SKM-1 treated with dmso at 0.1 percent for 144 hours (cell line): ENCODE measurements around the gene KCNQ5.
"Not testable (repeated sequence)": the region's sequence is repeated elsewhere in the genome, so short reads cannot be mapped to it uniquely, and the experiment has no call there.

ENCODE experiments used
- DNase-seq: peaks from one replicate; lab custom pipeline; 2025; ENCODE audit not compliant: unreplicated experiment; lab: John Stamatoyannopoulos, UW

The KCNQ5 gene

DNA sequence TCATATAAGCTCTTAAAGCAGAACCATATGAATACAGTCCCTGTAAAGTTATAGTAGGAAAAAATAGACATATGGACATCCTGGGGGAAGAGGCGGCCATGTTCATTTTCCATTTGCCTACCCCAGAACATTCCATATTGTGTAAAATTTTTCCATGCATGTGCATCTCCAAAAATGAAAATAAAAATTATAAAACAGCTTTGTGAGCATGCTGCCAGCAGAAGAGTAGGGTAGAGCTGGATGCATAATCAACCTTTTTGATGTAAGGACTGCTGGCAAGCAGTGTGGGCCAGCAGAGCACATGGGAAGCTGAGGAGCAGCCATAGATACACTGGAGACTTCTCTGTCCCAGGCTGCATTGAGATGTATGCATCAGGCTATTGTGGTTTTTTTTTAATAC is 271.0 kb downstream of the KCNQ5 start:
- DNase-seq, result no peak

GRCh38 chr6:72894091-72894490 is 272.2 kb downstream of the KCNQ5 start:
- no peak for DNase-seq

DNA sequence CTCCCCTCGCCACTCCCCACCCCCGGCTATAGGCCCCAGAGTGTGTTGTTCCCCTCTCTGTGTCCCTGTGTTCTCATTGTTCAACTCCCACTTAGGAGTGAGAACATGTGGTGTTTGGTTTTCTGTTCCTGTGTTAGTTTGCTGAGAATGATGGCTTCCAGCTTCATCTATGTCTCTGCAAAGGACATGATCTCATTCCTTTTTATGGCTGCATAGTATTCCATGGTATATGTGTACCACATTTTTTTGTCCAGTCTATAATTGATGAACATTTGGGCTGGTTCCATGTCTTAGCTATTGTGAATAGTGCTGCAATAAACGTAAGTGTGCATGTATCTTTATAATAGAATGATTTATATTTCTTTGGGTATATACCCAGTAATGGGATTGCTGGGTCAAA is 276.4 kb downstream of the KCNQ5 start:
- not testable (repeated sequence) for DNase-seq

GRCh38 chr6:72905705-72906478 is 284.0 kb downstream of the KCNQ5 start:
- DNase-seq, result no peak

- peak; percentile 43 for DNase-seq
Observed at GRCh38 chr6:72911463-72912155, 289.7 kb downstream of the KCNQ5 start.

GRCh38 chr6:72913797-72914196 is 291.9 kb downstream of the KCNQ5 start:
- DNase-seq, result no peak

- DNase-seq, result no peak
Observed at GRCh38 chr6:72916298-72916697, 294.4 kb downstream of the KCNQ5 start.

DNA sequence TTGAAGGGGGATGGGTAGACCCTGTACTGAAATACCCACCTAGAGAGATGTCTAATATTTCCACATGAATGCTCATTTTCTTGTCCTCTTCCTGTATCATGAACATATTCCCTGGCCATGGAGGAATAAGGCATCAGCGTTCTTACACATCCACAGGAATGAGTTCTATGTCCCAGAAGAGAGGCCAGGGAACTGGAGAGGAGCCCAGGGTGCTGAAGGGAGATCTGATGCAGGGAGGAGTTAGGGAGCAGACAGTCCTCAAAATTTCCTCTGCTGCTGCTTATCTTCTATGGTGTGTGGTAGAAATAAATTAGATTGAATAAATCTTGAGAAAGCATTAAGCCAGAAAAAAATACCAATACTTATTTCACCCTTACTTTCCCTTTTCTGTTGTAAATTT is 295.0 kb downstream of the KCNQ5 start:
- no peak for DNase-seq

GRCh38 chr6:72922401-72922800 is 300.5 kb downstream of the KCNQ5 start:
- DNase-seq, result no peak

- DNase-seq, result no peak
Observed at GRCh38 chr6:72925136-72925535, 303.3 kb downstream of the KCNQ5 start.

DNA sequence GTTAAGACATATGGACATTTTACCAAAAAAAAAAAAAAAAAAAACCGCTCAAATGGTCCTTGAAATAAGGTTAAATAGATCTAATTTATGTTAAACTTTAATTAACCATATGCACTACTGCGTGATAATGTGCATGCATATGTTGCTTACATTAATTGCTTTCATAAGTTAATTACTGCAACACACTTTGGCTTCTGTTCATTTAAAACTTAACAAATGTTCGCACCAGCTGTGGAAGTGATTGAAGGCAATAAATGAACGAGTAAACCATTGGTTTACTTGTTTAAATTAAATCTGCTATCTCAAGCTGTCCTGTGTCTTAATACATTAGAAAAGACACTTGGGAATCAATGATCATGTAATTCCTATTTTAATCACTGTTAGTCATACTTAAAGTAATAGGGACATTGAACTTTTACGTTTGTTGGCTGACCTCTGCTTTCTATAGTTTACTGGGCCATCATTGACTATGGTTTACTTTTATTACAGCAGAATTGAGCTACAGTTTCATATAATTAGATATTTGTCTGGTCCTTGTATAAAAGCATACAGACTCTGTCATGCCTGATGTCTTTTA is 308.8 kb downstream of the KCNQ5 start:
- no peak for DNase-seq

DNA sequence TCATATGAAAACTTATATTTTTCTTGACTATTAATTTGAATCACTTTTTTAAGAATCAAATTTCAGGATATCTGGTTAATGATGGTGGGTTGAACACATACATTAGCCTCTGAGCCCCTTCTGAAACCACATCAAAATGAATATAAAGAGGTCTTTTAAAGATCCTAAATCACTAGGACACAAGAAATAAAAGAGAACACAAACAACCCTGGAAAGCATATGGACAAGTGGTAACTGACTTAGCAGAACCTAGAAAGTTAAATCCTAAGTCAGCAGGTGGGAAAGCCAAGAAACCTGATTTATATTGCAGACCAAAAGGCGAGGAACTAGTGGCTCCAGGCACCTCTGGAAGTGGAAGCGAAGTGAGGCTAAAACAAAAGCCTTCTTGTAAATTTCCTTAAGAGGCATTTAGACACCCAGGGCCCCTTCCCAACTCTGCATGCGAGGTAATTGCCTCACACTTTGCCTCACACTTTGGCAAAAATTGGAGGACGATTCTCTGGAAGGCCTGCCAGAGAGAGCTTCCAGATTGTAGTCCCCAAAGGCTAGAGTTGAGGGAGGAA is 309.5 kb downstream of the KCNQ5 start:
- no peak for DNase-seq

GRCh38 chr6:72933233-72933632 is 311.4 kb downstream of the KCNQ5 start:
- DNase-seq, result no peak

GRCh38 chr6:72936766-72937559 is 315.1 kb downstream of the KCNQ5 start:
- no peak for DNase-seq

- no peak for DNase-seq
Observed at GRCh38 chr6:72938104-72938503, 316.2 kb downstream of the KCNQ5 start.

GRCh38 chr6:72939004-72939403 is 317.1 kb downstream of the KCNQ5 start:
- no peak for DNase-seq

DNA sequence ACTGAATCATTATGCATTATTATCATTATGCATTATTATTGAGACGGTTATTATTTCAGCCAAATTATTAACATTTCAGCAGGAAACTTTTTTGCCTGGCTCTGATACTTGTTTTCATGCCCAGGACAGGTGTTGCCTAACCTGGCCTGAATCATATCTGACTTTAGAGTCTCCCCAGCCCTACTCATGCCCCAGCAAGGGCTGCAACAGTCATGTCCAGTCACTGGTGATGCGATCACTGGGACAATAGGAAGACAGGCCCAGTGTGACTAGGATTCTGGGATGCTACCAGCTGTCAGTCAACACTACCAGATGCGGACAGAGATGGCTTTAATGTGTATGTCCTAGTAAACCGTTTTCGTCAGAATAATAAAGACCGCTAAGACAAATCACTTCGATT is 318.4 kb downstream of the KCNQ5 start:
- DNase-seq, result no peak

GRCh38 chr6:72941263-72941662 is 319.4 kb downstream of the KCNQ5 start:
- DNase-seq, result no peak

GRCh38 chr6:72941751-72942150 is 319.9 kb downstream of the KCNQ5 start:
- no peak for DNase-seq

GRCh38 chr6:72943699-72944098 is 321.8 kb downstream of the KCNQ5 start:
- no peak for DNase-seq

DNA sequence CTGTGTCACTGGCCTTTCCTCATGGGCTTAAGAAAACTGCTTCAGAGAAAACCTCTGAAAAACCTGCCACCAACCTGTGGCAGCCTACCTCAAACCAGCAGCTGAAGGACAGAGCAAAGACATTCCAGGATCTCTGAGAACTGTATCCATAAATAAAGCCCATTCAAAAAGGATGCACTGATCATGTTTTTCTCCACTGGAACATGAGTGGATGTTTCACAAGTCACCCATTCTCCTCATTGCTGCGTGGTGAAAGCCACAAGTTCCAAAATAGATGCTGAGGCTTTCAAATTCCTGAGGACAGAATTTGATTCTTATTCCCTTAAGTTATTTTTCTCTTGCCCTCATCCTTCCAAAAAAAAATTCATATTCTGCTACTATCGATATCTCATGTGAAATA is 322.8 kb downstream of the KCNQ5 start:
- DNase-seq, result no peak
